Small intestine (tissue), 7 donors: ENCODE results near the gene FEV. TPM values are rescaled to one million over a fixed set of nuclear protein-coding genes. Genes with fewer than 3 reads are reported as not detected.
"Not testable (repeated sequence)": the region's sequence is repeated elsewhere in the genome, so short reads cannot be mapped to it uniquely, and the experiment has no call there.

Source experiments
- DNase-seq, 2 donors: peaks; one replicate each; pipeline versions ENCODE4 v3.0.0 to v3.0.0-alpha.2; 2013
- FAIRE-seq: peaks from 2 replicates; lab custom pipeline; 2012; peaks lifted over from hg19 to GRCh38; lab: Jason Lieb, UNC
- H3K27ac ChIP-seq, 3 donors: one replicate each; pipeline ENCODE4 v1.5.1; 2013; ENCODE audit warnings: low read length in 2 of 3, mild to moderate bottlenecking in 2 of 3, control low read depth in 1 of 3, inconsistent platforms in 1 of 3, low read depth in 1 of 3, moderate library complexity in 1 of 3
- H3K27me3 ChIP-seq, 3 donors: one replicate each; pipeline ENCODE4 v1.6.1; 2013; ENCODE audit warnings: low read length in 3 of 3, inconsistent platforms in 1 of 3; ENCODE audit not compliant: control insufficient read depth in 3 of 3, insufficient read depth in 3 of 3
- H3K36me3 ChIP-seq, 3 donors: one replicate each; pipeline ENCODE4 v1.6.1; 2013; ENCODE audit warnings: low read length in 3 of 3, inconsistent platforms in 1 of 3, low read depth in 1 of 3, mild to moderate bottlenecking in 1 of 3, moderate library complexity in 1 of 3; ENCODE audit not compliant: control insufficient read depth in 3 of 3, insufficient read depth in 2 of 3
- H3K4me1 ChIP-seq, 3 donors: one replicate each; pipeline ENCODE4 v1.6.1; 2013; ENCODE audit warnings: low read length in 2 of 3, inconsistent platforms in 1 of 3, low read depth in 1 of 3, mild to moderate bottlenecking in 1 of 3, moderate library complexity in 1 of 3; ENCODE audit not compliant: control insufficient read depth in 3 of 3, insufficient read depth in 2 of 3
- H3K4me3 ChIP-seq, 3 donors: one replicate each; pipeline ENCODE4 v1.5.1; 2013; ENCODE audit warnings: low read length in 3 of 3, control low read depth in 1 of 3, inconsistent platforms in 1 of 3, low read depth in 1 of 3, mild to moderate bottlenecking in 1 of 3, moderate library complexity in 1 of 3
- H3K9me3 ChIP-seq, 2 donors: one replicate each; pipeline ENCODE4 v1.6.1; 2013; ENCODE audit warnings: low read depth in 1 of 2, low read length in 1 of 2; ENCODE audit not compliant: control insufficient read depth in 2 of 2, insufficient read depth in 1 of 2
- WGBS, 3 donors: extraction: QIAGEN DNeasy Blood & Tissue Kit; methylation state at CpG; one replicate each; pipeline ENCODE4 v1.1.7; 2013; 5-methylcytosine and 5-hydroxymethylcytosine counted together
- polyA plus RNA-seq, 4 donors: library from polyadenylated mRNA; stranded (reverse) in 3 of 4; unstranded in 1 of 4; fragments of 200-250 nt in 3 of 4; fragments of 120-200 nt in 1 of 4; gene quantifications; one replicate each; pipeline versions ENCODE4 v1.2.1 to v1.2.3, GENCODE V29; 2013
- donor health status: healthy with polysubstance abuse.
- donor health status: control.
- donor health status: control.
- donor health status: Bipolar disorder and iron deficiency.
- donor health status: healthy.

FEV gene
- polyA plus RNA-seq, 4 donors: 2.9 to 19.5 (median 4.4) TPM

- WGBS, 3 donors: 41 to 68% (median 50%) methylated on average over 4 of the region's 4 CpGs
- Histone ChIP-seq H3K27ac (no peak overlapping the region), H3K27me3 (peaks cover 4 to 86% (median 37%) of the 10 kb centered on the region in 3 donors), H3K36me3 (no peaks in the 10 kb centered on the region), H3K9me3 (no peaks in the 10 kb centered on the region), H3K4me3 (no peak overlapping the region), H3K4me1 (peaks cover 0 to under 1% (median 0%) of the 10 kb centered on the region in 3 donors)
- FAIRE-seq: no peak
- DNase-seq: peak in 1 of 2 donors; percentile 39
These were observed 27.3 kb downstream of the FEV start for GRCh38 chr2:218957671-218958070.

GRCh38 chr2:218956039-218956438 is 28.9 kb downstream of the FEV start:
- Histone ChIP-seq H3K27me3 (peaks cover 4 to 77% (median 23%) of the 10 kb centered on the region in 3 donors), H3K36me3 (no peaks in the 10 kb centered on the region), H3K9me3 (no peaks in the 10 kb centered on the region), H3K27ac (no peak overlapping the region), H3K4me1 (no peaks in the 10 kb centered on the region), H3K4me3 (no peak overlapping the region)
- FAIRE-seq: no peak
- no peak for DNase-seq
- 54 to 72% (median 67%) methylated on average over 1 of the region's 1 CpG for WGBS, 3 donors

DNA sequence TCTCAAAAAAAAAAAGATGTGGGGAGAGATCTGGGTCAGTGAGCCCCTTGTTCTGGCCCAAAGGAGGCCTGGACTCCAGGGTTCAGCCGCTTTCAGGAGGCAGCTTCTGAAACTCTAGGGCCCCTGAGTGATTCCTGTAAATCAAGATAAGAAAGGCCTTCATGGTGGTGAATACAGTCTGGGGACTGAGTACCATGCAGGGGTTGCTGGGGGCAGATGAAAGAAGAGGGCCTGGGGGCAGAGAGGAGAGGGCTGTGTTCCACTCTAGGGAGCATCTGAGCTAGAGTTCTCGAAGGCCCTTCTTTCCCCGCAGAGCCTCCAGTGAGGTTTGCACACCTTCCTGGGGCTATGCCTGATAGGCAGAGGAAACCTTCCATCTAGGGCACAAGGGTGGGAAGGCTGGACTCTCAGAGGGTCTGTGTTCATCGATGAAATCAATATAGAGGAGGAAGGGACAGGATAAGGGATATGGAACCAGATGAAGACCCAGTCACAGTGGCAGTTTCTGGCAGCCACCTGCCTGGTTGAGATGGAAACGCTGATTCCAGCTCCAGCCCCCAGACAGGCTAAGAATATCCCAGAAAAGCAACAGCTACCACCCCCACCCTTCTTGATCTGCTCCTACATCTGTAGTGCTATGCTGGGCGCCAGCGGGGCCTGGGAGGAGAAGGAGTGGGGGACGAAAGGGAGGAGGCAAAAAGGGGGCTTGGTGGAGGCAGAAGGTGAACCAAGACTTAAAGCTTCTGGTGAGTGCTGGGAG is 30.3 kb downstream of the FEV start:
- H3K4me3 ChIP-seq: no peak overlapping the region
- no peaks in the 10 kb centered on the region for H3K4me1 ChIP-seq
- H3K9me3 ChIP-seq: no peaks in the 10 kb centered on the region
- H3K27me3 ChIP-seq: peaks cover 1 to 79% (median 17%) of the 10 kb centered on the region in 3 donors
- no peak overlapping the region for H3K27ac ChIP-seq
- 80 to 88% (median 81%) methylated on average over 8 of the region's 8 CpGs for WGBS, 3 donors
- FAIRE-seq (no peak), DNase-seq (no peak)
- H3K36me3 ChIP-seq: no peaks in the 10 kb centered on the region

GRCh38 chr2:218953366-218953954 is 31.5 kb downstream of the FEV start:
- H3K9me3 ChIP-seq: no peaks in the 10 kb centered on the region
- no peaks in the 10 kb centered on the region for H3K4me1 ChIP-seq
- WGBS, 3 donors: 64 to 72% (median 67%) methylated on average over 18 of the region's 18 CpGs
- no peak overlapping the region for H3K4me3 ChIP-seq
- FAIRE-seq (no peak), DNase-seq (no peak)
- H3K36me3 ChIP-seq: no peaks in the 10 kb centered on the region
- H3K27ac ChIP-seq: no peak overlapping the region
- H3K27me3 ChIP-seq: peaks cover 0 to 69% (median 6%) of the 10 kb centered on the region in 3 donors

GRCh38 chr2:218952160-218952559 is 32.8 kb downstream of the FEV start:
- DNase-seq: no peak
- Histone ChIP-seq H3K9me3 (no peaks in the 10 kb centered on the region), H3K27ac (no peak overlapping the region), H3K27me3 (peaks cover 0 to 59% (median 2%) of the 10 kb centered on the region in 3 donors), H3K4me3 (no peak overlapping the region), H3K4me1 (no peaks in the 10 kb centered on the region), H3K36me3 (no peaks in the 10 kb centered on the region)
- no peak for FAIRE-seq
- 88 to 91% (median 90%) methylated on average over 7 of the region's 7 CpGs for WGBS, 3 donors

DNA sequence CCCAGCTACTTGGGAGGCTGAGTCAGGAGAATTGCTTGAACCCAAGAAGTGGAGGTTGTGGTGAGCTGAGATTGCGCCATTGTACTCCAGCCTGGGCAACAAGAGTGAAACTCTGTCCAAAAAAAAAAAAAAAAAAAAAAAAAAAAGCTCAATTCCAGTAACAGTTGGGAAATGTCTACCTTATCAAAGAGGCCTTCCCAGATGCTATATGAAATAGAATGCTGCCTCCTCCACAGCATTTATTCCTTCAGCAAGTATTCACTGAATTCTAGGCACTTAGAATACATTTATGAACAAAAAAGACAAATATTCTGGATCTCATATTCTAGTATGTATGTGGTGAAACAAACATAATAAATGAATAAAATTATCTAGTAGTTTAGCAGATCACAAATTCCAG is 38.4 kb downstream of the FEV start:
- Histone ChIP-seq H3K9me3 (no peaks in the 10 kb centered on the region), H3K36me3 (no peaks in the 10 kb centered on the region), H3K4me1 (no peaks in the 10 kb centered on the region), H3K4me3 (no peak overlapping the region), H3K27me3 (peaks cover 0 to 29% (median 3%) of the 10 kb centered on the region in 3 donors), H3K27ac (no peak overlapping the region)
- no peak for DNase-seq
- 78 to 97% (median 79%) methylated on average over 1 of the region's 1 CpG for WGBS, 3 donors
- FAIRE-seq: no peak

DNA sequence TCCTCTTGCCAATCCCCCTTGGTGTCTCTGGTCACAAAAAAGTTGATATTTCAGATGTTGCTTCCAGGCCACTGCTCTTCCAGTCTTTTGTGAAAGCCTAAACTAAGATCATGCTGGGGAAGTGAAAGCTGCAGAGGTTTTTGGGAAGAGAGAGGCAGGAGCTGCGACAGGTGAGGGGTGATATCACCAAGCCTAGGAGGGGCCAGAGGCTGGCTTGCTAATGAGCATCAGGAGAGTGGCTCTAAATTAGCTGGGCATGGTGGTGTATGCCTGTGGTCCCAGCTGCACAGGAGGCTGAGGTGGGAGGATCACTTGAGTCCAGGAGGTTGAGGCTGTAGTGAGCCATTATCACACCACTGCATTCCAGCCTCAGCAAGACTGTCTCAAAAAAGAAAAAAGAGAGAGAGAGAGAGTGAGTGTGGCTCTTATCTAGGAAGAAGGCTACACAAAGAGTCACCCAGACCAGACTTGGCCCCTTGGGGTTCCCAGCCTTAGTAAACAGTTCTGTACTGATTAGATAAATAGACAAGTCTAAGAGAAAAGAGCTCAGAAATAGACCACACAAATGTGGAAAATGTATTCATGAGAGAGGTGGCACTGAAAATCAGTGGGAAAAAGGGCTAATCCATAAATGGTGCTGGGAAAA is 40.1 kb downstream of the FEV start:
- Histone ChIP-seq H3K27ac (no peak overlapping the region), H3K4me1 (no peaks in the 10 kb centered on the region), H3K36me3 (no peaks in the 10 kb centered on the region), H3K4me3 (no peak overlapping the region), H3K9me3 (no peaks in the 10 kb centered on the region), H3K27me3 (peaks cover 0 to 16% (median 5%) of the 10 kb centered on the region in 3 donors)
- DNase-seq (no peak), FAIRE-seq (no peak)
- WGBS, 3 donors: 75 to 80% (median 78%) methylated on average over 1 of the region's 1 CpG

DNA sequence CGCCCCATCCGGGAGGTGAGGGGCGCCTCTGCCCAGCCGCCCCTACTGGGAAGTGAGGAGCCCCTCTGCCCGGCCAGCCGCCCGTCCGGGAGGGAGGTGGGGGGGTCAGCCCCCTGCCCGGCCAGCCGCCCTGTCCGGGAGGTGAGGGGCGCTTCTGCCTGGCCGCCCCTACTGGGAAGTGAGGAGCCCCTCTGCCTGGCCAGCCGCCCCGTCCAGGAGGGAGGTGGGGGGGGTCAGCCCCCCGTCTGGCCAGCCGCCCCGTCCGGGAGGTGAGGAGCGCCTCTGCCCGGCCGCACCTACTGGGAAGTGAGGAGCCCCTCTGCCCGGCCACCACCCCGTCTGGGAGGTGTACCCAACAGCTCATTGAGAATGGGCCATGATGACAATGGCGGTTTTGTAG is 53.2 kb downstream of the FEV start:
- not testable (repeated sequence) for DNase-seq, FAIRE-seq
- 92 to 96% (median 94%) methylated on average over 9 to 14 of the region's 25 CpGs for WGBS, 3 donors

More for the DNA sequence above, 53.2 kb downstream of the FEV start:
- H3K4me3 ChIP-seq, H3K27ac ChIP-seq, H3K4me1 ChIP-seq, H3K9me3 ChIP-seq, H3K36me3 ChIP-seq: not testable (repeated sequence)
- H3K27me3 ChIP-seq: peaks cover 0 to 17% (median 4%) of the 10 kb centered on the region in 3 donors
